Measurements from ENCODE around the gene OLR1.

- TF ChIP-seq, protein P1, sequence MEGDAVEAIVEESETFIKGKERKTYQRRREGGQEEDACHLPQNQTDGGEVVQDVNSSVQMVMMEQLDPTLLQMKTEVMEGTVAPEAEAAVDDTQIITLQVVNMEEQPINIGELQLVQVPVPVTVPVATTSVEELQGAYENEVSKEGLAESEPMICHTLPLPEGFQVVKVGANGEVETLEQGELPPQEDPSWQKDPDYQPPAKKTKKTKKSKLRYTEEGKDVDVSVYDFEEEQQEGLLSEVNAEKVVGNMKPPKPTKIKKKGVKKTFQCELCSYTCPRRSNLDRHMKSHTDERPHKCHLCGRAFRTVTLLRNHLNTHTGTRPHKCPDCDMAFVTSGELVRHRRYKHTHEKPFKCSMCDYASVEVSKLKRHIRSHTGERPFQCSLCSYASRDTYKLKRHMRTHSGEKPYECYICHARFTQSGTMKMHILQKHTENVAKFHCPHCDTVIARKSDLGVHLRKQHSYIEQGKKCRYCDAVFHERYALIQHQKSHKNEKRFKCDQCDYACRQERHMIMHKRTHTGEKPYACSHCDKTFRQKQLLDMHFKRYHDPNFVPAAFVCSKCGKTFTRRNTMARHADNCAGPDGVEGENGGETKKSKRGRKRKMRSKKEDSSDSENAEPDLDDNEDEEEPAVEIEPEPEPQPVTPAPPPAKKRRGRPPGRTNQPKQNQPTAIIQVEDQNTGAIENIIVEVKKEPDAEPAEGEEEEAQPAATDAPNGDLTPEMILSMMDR (IDR thresholded peaks at IDR 0.05) = no peak
- no peak for TF ChIP-seq POLR2A (IDR thresholded peaks at IDR 0.05)
These were observed 46.1 kb upstream of the OLR1 start for GRCh38 chr12:10218021-10218420.
